GM21360 (cell line): ENCODE measurements around the gene CACNB4.
"Not testable (repeated sequence)": the region's sequence is repeated elsewhere in the genome, so short reads cannot be mapped to it uniquely, and the experiment has no call there.

Experiments
- ATAC-seq: cut with Tn5 transposase; IDR thresholded peaks from one replicate; pipeline ENCODE4 v1.9.1; 2021; ENCODE audit warnings: mild to moderate bottlenecking, moderate library complexity; ENCODE audit not compliant: unreplicated experiment

CACNB4 gene

GRCh38 chr2:151828890-151829324 lies 269.9 kb downstream of the CACNB4 start:
- no peak for ATAC-seq

DNA sequence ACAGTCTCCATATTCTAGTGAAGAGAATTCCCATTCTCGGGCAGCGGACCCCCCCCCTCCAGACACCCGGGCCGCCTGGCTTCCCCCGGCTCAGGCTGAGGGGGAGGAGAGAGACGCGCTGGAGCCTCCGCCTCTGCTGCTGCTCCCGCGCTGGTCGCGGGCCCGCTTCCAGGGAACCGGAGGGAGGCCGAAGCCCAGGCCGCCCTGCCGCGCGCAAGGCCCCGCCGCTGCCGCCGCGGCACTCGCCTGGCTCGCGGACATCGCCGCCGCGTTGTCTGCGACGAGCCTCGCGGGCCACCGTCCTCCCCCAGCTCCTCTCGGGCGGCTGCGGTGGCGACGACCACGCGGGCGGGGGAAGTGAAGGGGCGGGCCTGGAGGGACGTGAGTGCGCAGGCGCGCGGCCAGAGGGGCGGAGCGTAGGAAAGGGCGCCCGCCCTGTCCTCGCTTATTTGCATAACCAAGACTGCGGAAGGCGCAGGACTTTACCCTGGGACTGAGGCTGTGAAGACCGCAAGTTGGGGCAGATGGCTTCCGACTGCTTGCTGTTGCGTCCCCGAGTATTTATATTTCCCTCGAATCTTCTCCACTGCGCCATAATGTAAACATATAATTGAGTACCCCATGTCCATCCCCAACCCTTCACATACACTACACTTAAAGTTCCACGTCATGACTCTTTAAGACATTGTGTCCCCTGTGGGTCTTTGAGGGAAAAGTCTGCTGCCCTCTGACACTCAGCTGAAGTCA lies 270.5 kb downstream of the CACNB4 start, which contains the start of gene ARL5A:
Gene ARL5A, minus strand, starts transcription at position 279 of the 747 bp plus-strand sequence. Its CDS starts 245 bp downstream, at position 34.
- ATAC-seq: peak; percentile 90

DNA sequence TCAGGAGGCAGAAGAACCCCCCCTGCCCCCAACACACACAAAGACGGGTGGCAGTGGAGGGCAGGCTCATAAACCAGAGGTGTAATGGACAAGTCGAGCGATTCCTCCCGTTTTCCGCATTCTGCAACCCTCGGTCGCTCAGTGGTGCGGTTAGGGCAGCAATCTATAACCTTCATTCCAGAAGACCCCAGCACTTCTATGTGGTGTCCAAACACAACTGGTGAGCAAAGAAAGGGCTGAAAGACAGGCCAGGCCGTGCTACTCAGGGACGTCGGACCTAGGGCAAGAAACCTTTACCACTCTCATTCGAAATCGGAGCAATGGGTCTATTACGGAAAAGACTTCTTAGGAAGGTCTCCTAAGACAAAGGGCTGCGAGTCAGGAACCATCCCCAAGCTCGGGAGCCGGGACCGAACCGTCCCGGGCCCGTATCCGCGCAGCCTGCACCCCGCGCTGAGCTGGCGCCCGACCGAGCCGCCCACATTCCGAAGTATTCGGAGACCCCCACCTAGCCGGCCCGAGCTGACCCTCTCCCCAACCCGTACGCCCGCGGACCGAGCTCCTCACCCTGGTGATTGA lies 271.2 kb downstream of the CACNB4 start:
- ATAC-seq: peak; percentile 29

GRCh38 chr2:151826737-151827157 lies 272.1 kb downstream of the CACNB4 start:
- ATAC-seq: no peak

GRCh38 chr2:151824886-151825285 lies 274.0 kb downstream of the CACNB4 start:
- ATAC-seq: no peak

GRCh38 chr2:151823651-151824050 lies 275.2 kb downstream of the CACNB4 start:
- ATAC-seq: no peak

GRCh38 chr2:151819920-151820319 lies 278.9 kb downstream of the CACNB4 start:
- peak; percentile 82 for ATAC-seq

GRCh38 chr2:151817929-151818328 lies 280.9 kb downstream of the CACNB4 start:
- ATAC-seq: no peak

GRCh38 chr2:151816843-151817242 lies 282.0 kb downstream of the CACNB4 start:
- no peak for ATAC-seq

- ATAC-seq: no peak
Measured at GRCh38 chr2:151815821-151816489, 282.9 kb downstream of the CACNB4 start.

GRCh38 chr2:151810489-151810888 lies 288.4 kb downstream of the CACNB4 start:
- ATAC-seq: no peak

- ATAC-seq: no peak
Measured at GRCh38 chr2:151809073-151809383, 289.8 kb downstream of the CACNB4 start.

DNA sequence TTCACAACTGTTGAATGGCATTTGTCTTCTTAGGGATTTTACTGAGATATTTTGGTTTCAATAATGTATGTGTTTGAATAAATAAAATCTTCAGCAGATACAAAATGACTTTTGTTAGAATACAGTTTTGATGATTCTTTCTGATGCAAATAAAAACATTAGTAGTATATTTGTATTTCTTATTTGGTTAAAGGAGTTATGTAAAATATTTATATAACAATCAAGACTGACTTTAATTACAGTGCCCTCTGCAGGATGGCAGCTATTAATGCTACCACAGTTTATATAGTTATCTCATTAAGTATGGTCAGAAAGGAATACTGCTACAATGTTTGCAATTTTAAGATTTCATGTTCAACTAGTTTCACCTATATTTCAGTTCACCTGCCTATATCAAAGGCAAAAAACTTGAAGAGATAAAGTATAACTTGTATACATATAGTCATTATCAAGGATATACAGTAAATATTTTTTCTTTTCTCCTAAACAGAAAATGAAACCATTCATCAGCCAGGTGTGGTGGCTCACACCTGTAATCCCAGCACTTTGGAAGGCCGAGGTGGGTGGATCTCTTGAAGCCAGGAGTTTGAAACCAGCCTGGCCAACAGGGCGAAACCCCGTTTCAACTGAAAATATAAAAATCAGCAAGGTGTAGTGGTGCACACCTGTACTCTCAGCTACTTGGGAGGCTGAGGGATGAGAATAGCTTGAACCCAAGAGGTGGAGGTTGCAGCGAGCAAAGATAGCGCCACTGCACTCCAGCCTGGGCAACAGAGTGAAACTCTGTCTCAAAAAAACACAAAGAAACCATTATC lies 290.4 kb downstream of the CACNB4 start:
- ATAC-seq: no peak

- no peak for ATAC-seq
Measured at GRCh38 chr2:151805961-151806360, 292.9 kb downstream of the CACNB4 start.

DNA sequence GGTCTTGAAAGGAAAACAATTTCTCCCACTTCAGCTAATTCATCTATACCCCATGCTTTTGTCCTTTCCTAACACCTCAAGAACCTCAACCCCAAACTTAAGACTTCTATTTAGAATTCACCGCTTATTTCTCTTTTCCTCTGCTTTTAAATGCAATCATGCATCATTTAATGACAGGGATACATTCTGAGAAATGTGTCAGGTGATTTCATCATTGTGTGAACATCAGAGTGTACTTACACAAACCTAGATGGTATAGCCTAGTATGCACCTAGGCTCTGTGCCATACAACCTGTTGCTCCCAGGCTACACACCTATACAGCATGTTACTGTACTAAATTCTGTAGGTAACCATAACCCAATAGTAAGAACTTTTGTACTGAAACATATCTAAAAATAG lies 293.5 kb downstream of the CACNB4 start:
- ATAC-seq: no peak

- no peak for ATAC-seq
Measured at GRCh38 chr2:151803811-151804210, 295.0 kb downstream of the CACNB4 start.

DNA sequence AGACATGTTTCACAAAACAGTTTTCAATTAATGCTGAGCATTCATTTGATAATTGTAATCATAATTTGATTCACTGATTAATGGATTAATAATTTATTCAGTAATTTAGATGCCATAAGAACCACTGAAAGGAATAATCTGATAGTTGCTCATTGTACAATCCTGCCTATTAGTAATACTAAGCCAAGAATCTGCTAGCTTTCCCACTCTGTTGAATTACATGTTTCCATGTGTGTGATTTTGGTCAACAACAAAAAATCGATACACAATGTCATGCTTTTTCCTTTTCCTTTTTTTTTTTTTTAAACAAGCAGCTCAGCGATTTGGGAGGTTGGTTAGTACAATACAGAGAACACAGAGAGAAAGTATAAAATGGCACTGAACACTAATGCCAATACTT lies 296.5 kb downstream of the CACNB4 start:
- ATAC-seq: no peak

- ATAC-seq: no peak
Measured at GRCh38 chr2:151799886-151800292, 299.0 kb downstream of the CACNB4 start.

- ATAC-seq: no peak
Measured at GRCh38 chr2:151796774-151797173, 302.1 kb downstream of the CACNB4 start.

- no peak for ATAC-seq
Measured at GRCh38 chr2:151795646-151796240, 303.1 kb downstream of the CACNB4 start.

GRCh38 chr2:151794422-151794821 lies 304.4 kb downstream of the CACNB4 start:
- not testable (repeated sequence) for ATAC-seq
